GM19099 (cell line): ENCODE results near the gene ATP1B1.

Experiments
- POLR2A ChIP-seq: IDR thresholded peaks from 3 replicates; pipeline ENCODE4 v1.6.1; 2011; ENCODE audit warnings: low read depth; ENCODE audit not compliant: insufficient read length; ENCODE audit errors: extremely low read depth

ATP1B1 gene

GRCh38 chr1:169138866-169139670 lies 32.6 kb downstream of the ATP1B1 start:
- no peak for TF ChIP-seq POLR2A

GRCh38 chr1:169141356-169141755 lies 34.9 kb downstream of the ATP1B1 start:
- no peak for TF ChIP-seq POLR2A

GRCh38 chr1:169142129-169142528 lies 35.6 kb downstream of the ATP1B1 start:
- TF ChIP-seq POLR2A, result no peak

- TF ChIP-seq POLR2A, result no peak
These were observed 36.9 kb downstream of the ATP1B1 start for GRCh38 chr1:169143346-169143745.

- TF ChIP-seq POLR2A, result no peak
These were observed 37.5 kb downstream of the ATP1B1 start for GRCh38 chr1:169143984-169144383.

- TF ChIP-seq POLR2A, result no peak
These were observed 38.6 kb downstream of the ATP1B1 start for GRCh38 chr1:169144941-169145626.

- no peak for TF ChIP-seq POLR2A
These were observed 40.2 kb downstream of the ATP1B1 start for GRCh38 chr1:169146576-169147214.

- no peak for TF ChIP-seq POLR2A
These were observed 42.2 kb downstream of the ATP1B1 start for GRCh38 chr1:169148472-169149252.

- TF ChIP-seq POLR2A, result no peak
These were observed 43.2 kb downstream of the ATP1B1 start for GRCh38 chr1:169149555-169150286.

GRCh38 chr1:169150641-169151337 lies 44.3 kb downstream of the ATP1B1 start:
- TF ChIP-seq POLR2A, result no peak

- TF ChIP-seq POLR2A, result no peak
These were observed 44.9 kb downstream of the ATP1B1 start for GRCh38 chr1:169151338-169151837.

GRCh38 chr1:169155675-169156074 lies 49.2 kb downstream of the ATP1B1 start:
- no peak for TF ChIP-seq POLR2A

- no peak for TF ChIP-seq POLR2A
These were observed 50.1 kb downstream of the ATP1B1 start for GRCh38 chr1:169156580-169156979.
